ENCODE data around the gene SMARCD2. TPM values are rescaled to one million over a fixed set of nuclear protein-coding genes. Genes with fewer than 3 reads are reported as not detected.

SMARCD2 gene
- total and polyA plus RNA-seq, 2 of the 13 experiments (the other 11 are each of a cell fraction or from before 2014, with no cell fraction given), result 122 to 150 TPM

- TF ChIP-seq ZNF570 (CRISPR knock-in tag; IDR thresholded peaks at IDR 0.05; ENCODE audit: borderline replicate concordance), result no peak
- no peak; the same call in 1 of the 2 replicates for TF ChIP-seq POLR2AphosphoS5 (IDR thresholded peaks at IDR 0.05; ENCODE audit: low read depth, low read length)
- TF ChIP-seq THAP11 (CRISPR knock-in tag; IDR thresholded peaks at IDR 0.05), result peak; percentile 36
- TF ChIP-seq KAT8 (CRISPR knock-in tag; IDR thresholded peaks at IDR 0.05), result no peak
- TF ChIP-seq ZNF577 (CRISPR knock-in tag; IDR thresholded peaks at IDR 0.05; ENCODE audit: borderline replicate concordance, low read depth), result no peak
- TF ChIP-seq SNAI1 (CRISPR knock-in tag; IDR thresholded peaks at IDR 0.05; ENCODE audit: borderline replicate concordance), result no peak
- no peak for TF ChIP-seq ZKSCAN1 (IDR thresholded peaks at IDR 0.05; ENCODE audit: low read length)
- TF ChIP-seq SMARCC2 (IDR thresholded peaks at IDR 0.05), result no peak
- peak; percentile 71 for TF ChIP-seq AGO2 (optimal IDR thresholded peaks at IDR 0.05; ENCODE audit: low read depth, low read length)
- TF ChIP-seq ZNF710 (CRISPR knock-in tag; IDR thresholded peaks at IDR 0.05; ENCODE audit: borderline replicate concordance), result 0 out of 2 replicates have a peak, but pooled peaks have one; percentile 22
- peak; percentile 63; the same call in 1 of the 2 replicates for TF ChIP-seq ZNF574 (CRISPR knock-in tag; IDR thresholded peaks at IDR 0.05)
- no peak for TF ChIP-seq CSRNP1 (CRISPR knock-in tag; IDR thresholded peaks at IDR 0.05)
- peak; percentile 45; the same call in 1 of the 2 replicates for TF ChIP-seq ZFP91 (CRISPR knock-in tag; IDR thresholded peaks at IDR 0.05; ENCODE audit: borderline replicate concordance)
- no peak for TF ChIP-seq HMGA1 (CRISPR knock-in tag; conservative IDR thresholded peaks at IDR 0.05)
- TF ChIP-seq MEIS1 (CRISPR knock-in tag; IDR thresholded peaks at IDR 0.05; ENCODE audit: borderline replicate concordance), result no peak
- no peak for TF ChIP-seq ZNF557 (CRISPR knock-in tag; IDR thresholded peaks at IDR 0.05)
- no peak for TF ChIP-seq ZNF143 (CRISPR knock-in tag; IDR thresholded peaks at IDR 0.05)
- peak; percentile 56; the same call in 1 of the 2 replicates for TF ChIP-seq FOXC1 (CRISPR knock-in tag; IDR thresholded peaks at IDR 0.05; ENCODE audit: borderline replicate concordance)
- no peak for TF ChIP-seq KDM6A (CRISPR knock-in tag; IDR thresholded peaks at IDR 0.05; ENCODE audit: low read depth)
- TF ChIP-seq ZNF460 (CRISPR knock-in tag; IDR thresholded peaks at IDR 0.05; ENCODE audit: borderline replicate concordance), result no peak
- peak; percentile 93 for TF ChIP-seq ZNF552 (CRISPR knock-in tag; IDR thresholded peaks at IDR 0.05; ENCODE audit: borderline replicate concordance)
- TF ChIP-seq RAD51 (IDR thresholded peaks at IDR 0.05; ENCODE audit: borderline replicate concordance), result no peak
- peak; percentile 61 for TF ChIP-seq ELF3 (CRISPR knock-in tag; IDR thresholded peaks at IDR 0.05)
Measured at GRCh38 chr17:63834431-63835166, 7.9 kb downstream of the SMARCD2 start (continued).
